HG03196 (cell line): ENCODE results near the gene NXNL1.

Experiments
- ATAC-seq: cut with Tn5 transposase; IDR thresholded peaks from one replicate; pipeline ENCODE4 v1.9.1; 2021; ENCODE audit not compliant: unreplicated experiment

NXNL1 gene

GRCh38 chr19:17456127-17456526 is 4.6 kb downstream of the NXNL1 start:
- no peak for ATAC-seq

- no peak for ATAC-seq
These were observed 5.2 kb downstream of the NXNL1 start for GRCh38 chr19:17455308-17456123.

GRCh38 chr19:17454576-17455071 is 6.1 kb downstream of the NXNL1 start:
- no peak for ATAC-seq

DNA sequence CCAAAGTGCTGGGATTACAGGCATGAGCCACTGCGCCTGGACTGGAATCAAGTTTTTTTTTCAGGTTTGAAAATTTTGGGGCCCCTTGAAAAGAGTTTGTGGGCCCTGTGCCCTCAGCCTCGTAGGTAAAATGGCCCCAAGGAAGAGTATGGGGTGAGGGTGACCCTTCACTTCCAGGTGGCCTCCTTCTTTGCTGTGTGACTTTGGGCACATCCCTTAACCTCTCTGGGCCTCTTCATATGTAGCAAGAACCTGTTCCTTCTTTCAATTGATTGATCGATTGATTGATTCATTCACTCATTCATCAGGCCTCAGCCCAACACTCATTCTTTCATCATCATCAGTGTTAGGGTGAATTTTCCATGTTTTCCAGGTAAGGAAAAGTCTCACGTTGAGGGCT is 8.9 kb downstream of the NXNL1 start:
- ATAC-seq: no peak

- ATAC-seq: no peak
These were observed 10.3 kb downstream of the NXNL1 start for GRCh38 chr19:17450264-17451075.

DNA sequence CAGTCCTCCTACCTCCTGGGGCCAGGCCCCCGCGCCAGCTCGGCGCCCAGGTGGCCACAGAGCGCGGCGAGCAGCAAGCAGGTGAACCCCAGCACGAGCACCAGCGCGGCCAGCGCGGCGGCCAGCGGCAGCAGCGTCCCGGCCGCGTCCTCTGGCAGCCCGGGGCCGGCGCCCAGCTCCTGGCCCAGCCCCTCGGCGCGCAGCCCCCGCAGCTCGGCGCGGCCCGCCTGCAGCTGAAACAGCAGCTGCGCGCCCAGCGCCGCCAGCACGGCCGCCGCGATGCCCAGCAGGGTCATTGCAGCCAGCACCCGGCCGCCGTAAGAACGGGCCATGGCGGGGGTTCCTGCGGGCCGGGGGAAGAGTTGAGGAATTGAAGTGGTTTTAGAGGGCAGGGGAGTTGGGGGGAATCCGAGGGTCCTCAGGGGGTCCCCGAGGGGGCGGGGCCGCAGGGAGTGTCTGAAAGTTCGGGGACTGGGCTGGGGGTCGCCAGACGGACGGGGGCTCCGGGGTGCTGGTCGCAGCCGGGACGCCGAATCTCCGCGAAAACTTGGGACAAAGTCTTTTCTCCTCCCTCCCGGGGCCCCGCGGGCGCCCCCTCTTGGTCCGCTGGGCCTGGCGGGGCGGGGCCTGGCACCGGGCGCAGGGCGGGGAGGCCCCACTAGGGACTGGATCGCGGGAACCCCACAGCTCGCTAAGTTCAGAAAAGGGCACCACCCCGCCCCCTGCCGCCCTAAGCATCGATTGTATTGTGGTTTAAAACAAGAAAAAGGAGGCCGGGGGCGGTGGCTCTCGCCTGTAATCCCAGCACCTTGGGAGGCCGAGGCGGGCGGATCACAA is 12.4 kb downstream of the NXNL1 start, which contains the start of gene TMEM221:
TMEM221 (minus strand) TSS at position 538 of the 837 bp plus-strand sequence; CDS start at position 332, 206 bp downstream.
- no peak for ATAC-seq

- ATAC-seq: no peak
These were observed 13.0 kb downstream of the NXNL1 start for GRCh38 chr19:17447704-17448130.

DNA sequence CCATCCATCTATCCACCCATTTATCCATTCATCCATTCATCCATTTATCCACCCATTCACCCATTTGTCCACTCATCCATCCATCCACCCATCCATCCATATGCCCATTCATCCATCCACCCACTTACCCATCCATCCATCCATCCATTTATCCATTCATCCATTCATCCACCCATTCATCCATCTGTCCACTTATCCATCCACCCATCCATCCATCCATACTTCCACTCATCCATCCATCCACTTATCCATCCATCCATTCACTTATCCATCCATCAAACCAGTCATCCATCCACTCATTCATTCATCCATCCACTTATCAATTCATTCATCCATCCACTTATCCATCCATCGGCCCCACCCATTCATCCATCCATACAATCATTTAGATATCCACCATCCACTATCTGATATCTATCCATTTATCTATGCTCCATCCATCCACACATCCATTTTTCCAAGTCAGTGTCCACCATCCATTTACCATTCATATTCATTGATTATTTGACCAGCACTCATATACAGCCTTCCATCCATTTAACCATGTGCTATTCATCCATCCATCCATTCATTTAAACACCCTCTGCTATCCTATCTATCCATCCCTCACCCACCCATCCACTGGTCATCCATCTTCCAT is 15.1 kb downstream of the NXNL1 start:
- ATAC-seq: no peak

GRCh38 chr19:17441241-17442021 is 19.3 kb downstream of the NXNL1 start:
- ATAC-seq: no peak

- ATAC-seq: no peak
These were observed 23.9 kb downstream of the NXNL1 start for GRCh38 chr19:17436874-17437267.

DNA sequence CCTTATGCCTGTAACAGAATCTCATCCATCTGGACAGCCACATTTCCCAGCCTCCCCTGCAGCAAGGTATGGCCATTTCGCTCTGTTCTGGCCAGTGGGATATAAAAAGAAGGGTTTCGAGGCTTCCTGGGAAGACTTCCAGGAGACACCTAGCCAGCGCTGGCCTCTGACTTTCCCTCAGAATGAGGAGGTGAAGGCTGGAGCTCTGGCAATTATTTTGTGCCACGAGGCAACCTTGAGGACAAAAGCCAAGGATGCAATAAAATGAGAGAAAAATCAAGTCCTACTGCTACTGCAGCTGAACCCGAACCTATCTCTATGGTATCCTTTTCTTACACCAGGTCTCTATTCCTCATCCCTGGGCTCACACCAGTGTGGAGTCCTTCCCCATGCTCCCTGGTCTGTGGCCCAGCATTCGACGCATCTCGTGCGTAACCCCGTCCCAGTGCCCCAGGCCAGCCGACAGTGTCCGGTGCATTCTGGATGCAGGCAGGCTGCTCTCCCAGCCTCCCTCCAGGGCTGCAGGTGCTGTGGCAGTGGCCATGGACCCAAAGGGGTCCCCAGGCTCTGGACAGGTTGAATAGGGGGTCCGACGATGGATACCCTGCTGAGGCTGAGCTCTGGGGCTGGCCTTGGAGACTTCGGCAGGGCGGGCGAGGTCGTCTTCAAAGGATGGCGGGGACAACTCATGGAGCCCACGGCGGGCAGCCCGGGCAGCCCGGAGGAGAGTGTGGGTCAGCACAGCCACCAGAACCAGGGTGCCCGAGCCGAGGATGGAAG is 24.4 kb downstream of the NXNL1 start:
- ATAC-seq: no peak

- no peak for ATAC-seq
These were observed 25.5 kb downstream of the NXNL1 start for GRCh38 chr19:17435218-17435617.

DNA sequence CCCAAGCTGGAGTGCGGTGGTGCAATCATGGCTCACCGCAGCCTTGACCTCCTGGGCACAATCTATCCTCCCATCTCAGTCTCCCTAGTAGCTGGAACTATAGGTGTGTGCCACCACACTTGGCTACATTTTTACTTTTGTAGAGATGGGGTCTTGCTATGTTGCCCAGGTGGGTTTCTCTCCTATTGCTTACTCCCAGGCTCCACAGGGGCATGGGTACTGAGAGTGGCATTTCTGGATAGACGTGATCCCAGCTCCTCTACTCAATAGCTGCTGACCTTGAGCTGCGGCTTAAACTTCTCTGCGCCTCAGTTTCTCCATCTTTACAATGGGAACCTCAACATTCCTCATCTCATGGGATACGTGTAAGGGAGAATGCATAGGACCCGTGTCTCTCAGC is 29.3 kb downstream of the NXNL1 start:
- ATAC-seq: no peak

DNA sequence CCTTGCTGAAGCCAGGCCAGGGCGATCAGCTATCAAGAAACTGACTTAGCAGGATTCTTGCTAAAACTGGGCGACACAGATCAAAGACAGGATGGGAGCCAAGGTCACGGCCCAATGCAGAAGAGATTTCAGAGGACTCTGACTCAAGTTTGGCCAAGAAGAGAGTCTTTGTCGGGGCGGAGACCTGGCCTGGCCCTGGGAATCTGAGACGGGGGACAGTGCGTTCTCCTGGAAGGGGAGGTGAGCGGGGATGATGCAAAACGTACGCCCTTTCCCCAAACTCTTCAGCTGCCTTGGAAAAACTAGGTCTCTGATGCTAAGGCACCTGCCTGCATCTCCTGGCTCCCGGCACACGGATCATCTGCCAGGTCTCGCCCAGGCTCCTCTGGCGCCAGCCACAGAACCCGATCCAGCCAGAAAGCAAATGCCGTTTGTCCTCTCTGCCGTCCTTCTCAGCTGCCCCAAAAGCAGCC is 31.0 kb downstream of the NXNL1 start:
- ATAC-seq: no peak

DNA sequence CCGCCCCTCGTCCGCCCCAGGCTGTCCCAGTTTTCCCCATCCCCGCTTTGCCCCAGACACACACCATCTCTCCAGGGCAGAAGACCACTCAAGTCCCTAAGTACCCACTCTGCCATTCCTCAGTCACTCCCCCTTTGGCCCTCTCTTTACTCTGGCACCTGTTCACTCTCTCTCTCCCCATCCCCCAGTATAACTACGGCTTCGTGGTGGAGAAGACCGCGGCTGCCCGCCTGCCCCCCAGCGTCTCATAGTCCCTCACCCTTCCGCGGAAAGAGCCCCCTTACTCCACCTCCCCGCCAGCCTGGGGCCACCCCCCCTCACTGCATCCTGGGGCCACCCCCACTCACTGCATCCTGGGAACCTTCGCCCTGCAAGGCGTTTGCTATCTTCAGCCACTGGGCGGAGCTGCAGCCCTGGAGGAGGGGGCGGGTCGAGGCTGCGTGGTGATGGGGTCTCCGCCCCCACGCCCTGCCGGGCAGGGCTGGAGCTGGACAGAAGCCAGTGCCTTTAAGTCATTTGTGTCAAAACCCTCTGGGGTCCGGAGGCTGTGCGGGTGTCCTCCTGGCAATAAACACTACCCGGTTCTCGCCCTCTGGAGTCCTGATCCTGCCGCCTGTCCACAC is 35.9 kb downstream of the NXNL1 start:
- no peak for ATAC-seq

DNA sequence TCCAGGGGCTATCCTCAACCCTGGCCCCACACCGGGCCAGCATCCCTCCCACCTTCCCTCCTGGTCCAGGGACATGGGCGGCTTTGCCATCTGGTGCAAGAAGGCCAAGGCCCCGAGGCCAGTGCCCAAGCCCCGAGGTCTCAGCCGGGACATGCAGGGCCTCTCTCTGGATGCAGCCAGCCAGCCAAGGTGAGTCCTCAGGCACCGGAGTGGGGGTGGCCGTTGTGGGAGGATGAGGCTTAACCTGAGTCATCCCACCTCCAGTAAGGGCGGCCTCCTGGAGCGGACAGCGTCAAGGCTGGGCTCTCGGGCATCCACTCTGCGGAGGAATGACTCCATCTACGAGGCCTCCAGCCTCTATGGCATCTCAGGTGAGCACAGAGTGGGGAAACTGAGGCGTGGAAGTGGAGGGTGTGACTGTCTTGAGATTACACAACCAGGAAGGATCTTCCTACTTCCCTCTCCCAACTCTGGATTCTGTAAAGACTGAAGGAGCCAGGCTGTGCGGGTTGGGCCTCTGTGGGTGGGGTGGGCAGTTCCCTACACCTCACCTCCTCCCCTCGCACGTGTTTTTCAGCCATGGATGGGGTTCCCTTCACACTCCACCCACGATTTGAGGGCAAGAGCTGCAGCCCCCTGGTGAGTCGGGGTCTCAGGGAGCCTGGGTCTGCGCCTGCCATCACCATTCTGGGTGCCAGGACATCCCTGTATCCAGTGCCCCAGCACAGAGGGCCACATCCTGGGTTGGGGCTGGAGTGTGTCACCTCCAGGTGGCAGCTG is 37.1 kb downstream of the NXNL1 start:
- ATAC-seq: no peak

- no peak for ATAC-seq
These were observed 38.8 kb downstream of the NXNL1 start for GRCh38 chr19:17421942-17422341.
